CD1c-positive myeloid dendritic cell (primary cell): ENCODE measurements around the gene PARP9.

Experiments
- DNase-seq: peaks from one replicate; pipeline ENCODE4 v3.0.0-alpha.2; 2016; ENCODE audit errors: extremely low spot score

Gene PARP9

GRCh38 chr3:122488262-122488973 lies 75.7 kb downstream of the PARP9 start:
- DNase-seq, result no peak

GRCh38 chr3:122484985-122485384 lies 79.1 kb downstream of the PARP9 start:
- DNase-seq, result no peak

GRCh38 chr3:122481390-122481789 lies 82.7 kb downstream of the PARP9 start:
- no peak for DNase-seq
